ENCODE data around the gene SS18L1.

SS18L1 gene

DNA sequence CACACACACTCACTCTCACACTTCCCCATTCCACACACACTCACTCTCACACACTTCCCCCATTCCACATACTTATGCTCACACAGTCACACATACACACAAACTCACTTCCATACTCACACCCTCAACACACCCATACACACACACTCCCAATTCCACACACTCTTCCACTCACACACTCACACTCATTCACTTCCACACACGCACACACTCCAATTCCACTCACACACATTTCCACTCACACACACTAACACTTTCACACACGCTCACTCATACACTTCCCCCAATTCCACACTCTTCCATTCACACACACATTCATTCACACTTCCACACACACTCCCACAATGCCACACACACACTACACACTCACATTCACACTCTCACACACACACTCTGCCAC lies 86.7 kb downstream of the SS18L1 start:
- TF ChIP-seq, protein P1, sequence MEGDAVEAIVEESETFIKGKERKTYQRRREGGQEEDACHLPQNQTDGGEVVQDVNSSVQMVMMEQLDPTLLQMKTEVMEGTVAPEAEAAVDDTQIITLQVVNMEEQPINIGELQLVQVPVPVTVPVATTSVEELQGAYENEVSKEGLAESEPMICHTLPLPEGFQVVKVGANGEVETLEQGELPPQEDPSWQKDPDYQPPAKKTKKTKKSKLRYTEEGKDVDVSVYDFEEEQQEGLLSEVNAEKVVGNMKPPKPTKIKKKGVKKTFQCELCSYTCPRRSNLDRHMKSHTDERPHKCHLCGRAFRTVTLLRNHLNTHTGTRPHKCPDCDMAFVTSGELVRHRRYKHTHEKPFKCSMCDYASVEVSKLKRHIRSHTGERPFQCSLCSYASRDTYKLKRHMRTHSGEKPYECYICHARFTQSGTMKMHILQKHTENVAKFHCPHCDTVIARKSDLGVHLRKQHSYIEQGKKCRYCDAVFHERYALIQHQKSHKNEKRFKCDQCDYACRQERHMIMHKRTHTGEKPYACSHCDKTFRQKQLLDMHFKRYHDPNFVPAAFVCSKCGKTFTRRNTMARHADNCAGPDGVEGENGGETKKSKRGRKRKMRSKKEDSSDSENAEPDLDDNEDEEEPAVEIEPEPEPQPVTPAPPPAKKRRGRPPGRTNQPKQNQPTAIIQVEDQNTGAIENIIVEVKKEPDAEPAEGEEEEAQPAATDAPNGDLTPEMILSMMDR (IDR thresholded peaks at IDR 0.05; ENCODE audit: unreplicated experiment in 3 of 3): no peak
- Mint-ChIP-seq H3K4me1 (peaks cover 6% of the 10 kb centered on the region), H3K36me3 (ENCODE audit: low read depth) (no peaks in the 10 kb centered on the region), H3K4me3 (no peak overlapping the region), H3K9me3 (no peaks in the 10 kb centered on the region), H3K27me3 (ENCODE audit: low read depth) (peaks cover 30% of the 10 kb centered on the region), H3K27ac (no peak overlapping the region)

DNA sequence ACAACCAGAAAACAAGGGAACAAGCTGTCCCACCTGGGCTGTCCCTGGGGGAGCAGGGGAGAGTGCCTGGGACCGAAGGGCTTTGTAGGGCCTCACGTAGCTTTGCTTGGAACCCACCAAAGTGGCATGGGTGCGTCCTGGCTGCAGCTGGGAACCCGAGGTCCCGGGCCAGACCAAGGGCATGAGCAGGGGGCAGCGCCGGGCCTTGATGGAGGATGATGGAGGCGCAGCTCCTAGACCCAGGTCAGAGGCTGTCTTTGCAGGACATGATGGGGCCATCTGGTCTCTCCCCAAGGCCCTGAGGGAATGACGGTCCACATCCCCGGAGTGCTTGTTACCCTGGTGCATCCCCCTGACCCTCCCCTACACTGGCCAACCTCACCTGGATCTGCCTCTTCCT lies 87.1 kb downstream of the SS18L1 start:
- Mint-ChIP-seq H3K4me1 (peaks cover 6% of the 10 kb centered on the region), H3K36me3 (ENCODE audit: low read depth) (no peaks in the 10 kb centered on the region), H3K9me3 (no peaks in the 10 kb centered on the region), H3K4me3 (no peak overlapping the region), H3K27me3 (ENCODE audit: low read depth) (peaks cover 25% of the 10 kb centered on the region), H3K27ac (no peak overlapping the region)
- TF ChIP-seq, protein P1 (IDR thresholded peaks at IDR 0.05; ENCODE audit: unreplicated experiment in 3 of 3): no peak

DNA sequence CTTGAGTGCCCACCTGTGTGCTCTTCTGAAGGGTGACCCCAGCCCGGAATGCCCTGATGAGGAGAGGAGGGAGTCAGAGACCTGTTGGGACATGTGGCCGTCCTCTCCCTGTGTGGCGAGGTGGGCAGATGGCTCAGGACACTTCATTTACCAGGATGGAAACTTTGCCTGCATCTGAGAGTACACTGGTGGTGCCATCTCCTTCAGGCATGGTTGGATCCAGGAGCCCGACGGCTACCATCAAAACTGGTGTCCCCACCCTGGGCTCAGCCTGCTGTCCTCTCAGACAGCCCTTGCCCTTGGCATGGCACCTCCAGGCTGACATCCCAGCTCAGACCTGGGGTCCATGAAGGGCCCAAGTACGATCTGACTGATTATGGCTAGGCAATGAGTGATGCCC lies 87.7 kb downstream of the SS18L1 start:
- Mint-ChIP-seq H3K27me3 (ENCODE audit: low read depth) (peaks cover 22% of the 10 kb centered on the region), H3K36me3 (ENCODE audit: low read depth) (no peaks in the 10 kb centered on the region), H3K4me3 (no peak overlapping the region), H3K27ac (no peak overlapping the region), H3K9me3 (no peaks in the 10 kb centered on the region), H3K4me1 (peaks cover 6% of the 10 kb centered on the region)
- TF ChIP-seq, protein P1 (IDR thresholded peaks at IDR 0.05; ENCODE audit: unreplicated experiment in 3 of 3): no peak
